Measurements from ENCODE around the gene ELOB. TPM values are rescaled to one million over a fixed set of nuclear protein-coding genes. Genes with fewer than 3 reads are reported as not detected.

ELOB gene
- total RNA-seq, 1 experiment from 2014 or later = 269 TPM

GRCh38 chr16:2757344-2757743, 19.7 kb downstream of the ELOB start:
- no peak overlapping the region for H3K4me3 ChIP-seq (ENCODE audit: insufficient read depth, low read depth, low read length)
- peaks cover 55% of the 10 kb centered on the region for H3K36me3 ChIP-seq (replicated peaks; ENCODE audit: control insufficient read depth, insufficient read depth, low read length)
- no peak for DNase-seq
- no peaks in the 10 kb centered on the region for H3K27me3 ChIP-seq (ENCODE audit: control insufficient read depth, insufficient read depth, low read length)

GRCh38 chr16:2756288-2757015, 20.6 kb downstream of the ELOB start:
- H3K36me3 ChIP-seq (replicated peaks; ENCODE audit: control insufficient read depth, insufficient read depth, low read length) = peaks cover 46% of the 10 kb centered on the region
- H3K27me3 ChIP-seq (ENCODE audit: control insufficient read depth, insufficient read depth, low read length) = no peaks in the 10 kb centered on the region
- H3K4me3 ChIP-seq (ENCODE audit: insufficient read depth, low read depth, low read length) = no peak overlapping the region
- peak; percentile 65 for DNase-seq

DNA sequence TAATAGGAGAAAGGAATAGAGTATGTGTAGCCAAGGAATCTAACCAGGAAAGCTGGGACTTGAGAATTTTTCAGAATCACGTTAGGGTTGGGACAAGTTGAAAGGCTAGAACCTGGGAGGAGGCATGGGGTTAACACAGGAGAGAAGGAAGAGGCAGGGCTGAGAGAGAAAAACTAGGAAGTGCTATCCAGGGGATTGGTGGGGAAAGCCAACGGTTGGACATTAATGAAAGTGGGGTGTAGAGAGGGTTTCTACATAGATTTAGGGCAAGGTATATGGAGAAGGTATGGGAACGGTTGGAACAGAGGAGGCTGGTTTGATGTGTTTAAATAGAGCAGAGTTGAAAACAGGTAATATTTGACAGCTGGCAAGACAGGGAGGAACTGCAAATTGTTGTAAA, 21.9 kb downstream of the ELOB start:
- H3K36me3 ChIP-seq (replicated peaks; ENCODE audit: control insufficient read depth, insufficient read depth, low read length) = peaks cover 34% of the 10 kb centered on the region

DNA sequence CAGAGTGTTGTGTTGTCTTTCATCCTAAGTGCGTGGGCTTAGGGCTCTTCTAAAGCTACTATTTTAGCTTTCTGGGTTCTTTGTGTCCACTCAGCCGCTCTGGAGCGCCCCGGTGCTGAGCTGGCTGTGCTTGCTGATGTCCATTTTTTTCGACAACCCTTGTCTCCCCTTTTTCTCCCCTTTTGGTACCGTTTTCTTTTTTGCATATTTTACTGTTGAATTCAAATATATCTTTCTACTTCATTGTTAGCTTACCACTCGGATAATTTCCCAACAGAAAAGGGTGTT, 23.4 kb downstream of the ELOB start:
- Histone ChIP-seq H3K36me3 (replicated peaks; ENCODE audit: control insufficient read depth, insufficient read depth, low read length) (peaks cover 19% of the 10 kb centered on the region), H3K4me3 (ENCODE audit: insufficient read depth, low read depth, low read length) (peak overlapping the region; percentile 80), H3K27me3 (ENCODE audit: control insufficient read depth, insufficient read depth, low read length) (no peaks in the 10 kb centered on the region)
- no peak for DNase-seq

More for the DNA sequence above, 21.9 kb downstream of the ELOB start:
- H3K4me3 ChIP-seq (ENCODE audit: insufficient read depth, low read depth, low read length) = no peak overlapping the region
- DNase-seq = no peak
- H3K27me3 ChIP-seq (ENCODE audit: control insufficient read depth, insufficient read depth, low read length) = no peaks in the 10 kb centered on the region

DNA sequence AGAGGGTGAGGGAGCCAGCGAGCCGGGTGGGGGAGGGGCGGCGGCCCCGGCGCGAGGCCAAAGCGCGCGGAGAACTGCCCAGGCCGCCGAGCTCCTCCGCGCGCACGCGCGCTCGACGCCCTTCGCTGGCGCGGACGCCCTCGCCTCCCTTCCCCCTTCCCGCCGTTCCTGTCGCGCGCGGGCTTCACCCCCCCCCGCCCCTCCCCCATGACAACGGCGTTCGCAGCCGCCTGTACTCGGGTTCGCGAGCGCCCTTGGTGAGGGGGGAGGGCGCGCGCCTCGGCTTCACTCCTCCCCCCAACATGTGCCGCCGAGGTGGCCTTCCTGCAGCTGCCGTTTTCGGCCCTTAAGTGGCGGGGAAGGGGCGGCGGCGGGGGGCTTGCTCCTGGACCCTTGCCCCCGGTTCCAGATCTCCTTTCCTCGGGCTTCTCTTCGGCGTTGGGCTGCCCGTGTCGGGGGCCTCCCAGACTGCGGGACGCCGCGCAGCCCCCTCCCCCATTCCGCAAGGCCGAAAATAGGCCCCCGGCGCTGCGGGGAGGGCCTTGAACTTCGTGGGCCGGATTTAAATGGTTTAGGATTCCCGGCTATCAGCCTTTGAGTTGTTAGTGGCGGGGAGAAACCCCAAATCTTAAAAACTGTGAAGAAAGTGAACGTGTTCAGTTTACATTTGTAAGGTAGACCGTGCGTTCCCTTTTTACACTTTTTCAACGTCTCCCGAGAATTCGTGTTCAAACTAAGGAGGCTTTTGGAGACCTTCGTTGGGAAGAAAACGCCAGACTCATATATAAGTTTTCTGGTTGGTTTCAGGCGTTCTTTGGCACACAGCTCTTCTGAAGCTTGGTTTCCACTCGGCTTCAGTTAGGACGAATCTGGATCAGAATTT, 24.0 kb downstream of the ELOB start:
- Histone ChIP-seq H3K27me3 (ENCODE audit: control insufficient read depth, insufficient read depth, low read length) (no peaks in the 10 kb centered on the region), H3K36me3 (replicated peaks; ENCODE audit: control insufficient read depth, insufficient read depth, low read length) (peaks cover 13% of the 10 kb centered on the region), H3K4me3 (ENCODE audit: insufficient read depth, low read depth, low read length) (peak overlapping the region; percentile 80)
- peak; percentile 97 for DNase-seq

DNA sequence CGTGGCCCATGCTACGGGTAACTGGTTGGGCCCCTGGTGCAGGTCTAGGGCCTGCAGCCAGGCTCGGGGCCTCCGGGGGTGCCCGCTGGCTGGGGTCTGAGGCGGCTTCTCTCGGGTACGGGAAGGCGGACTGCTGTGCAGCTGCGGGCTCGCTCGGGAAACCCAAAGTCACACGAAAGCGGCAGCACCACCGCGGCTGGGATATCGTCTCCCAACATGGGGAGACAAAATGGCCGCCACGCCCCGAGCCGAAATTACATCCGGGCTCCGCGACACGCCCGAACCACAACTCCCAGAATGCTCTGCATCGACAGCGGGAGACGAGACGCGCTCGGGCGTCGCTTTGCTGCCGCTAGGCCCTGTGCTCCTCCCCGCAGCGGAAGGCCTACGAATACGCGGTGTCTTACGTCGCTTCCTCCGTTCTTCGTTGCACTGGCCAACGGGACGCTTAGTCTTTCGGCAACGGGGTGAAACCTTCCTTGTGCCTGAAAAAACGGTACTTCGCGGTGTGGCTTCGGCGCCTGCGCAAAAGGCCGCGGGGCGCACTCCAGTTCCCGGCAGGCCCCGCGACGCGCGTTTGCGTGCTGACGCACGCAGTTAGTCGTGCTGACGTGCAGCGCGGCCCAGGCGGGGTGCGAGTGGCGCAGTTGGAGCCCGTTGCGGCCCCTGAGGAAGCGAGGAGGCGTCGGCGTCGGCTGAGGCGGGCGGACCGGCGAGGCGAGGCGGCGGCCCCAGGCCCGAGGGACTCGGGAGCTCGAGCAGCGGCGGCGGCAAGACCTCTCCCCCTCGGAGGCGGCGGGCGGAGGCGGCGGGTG, 24.8 kb downstream of the ELOB start, which contains the start of gene SRRM2:
TSS of gene SRRM2 (plus strand) at position 604 of the 815 bp plus-strand sequence. CDS start 3,727 bp downstream, outside the sequence.
- H3K36me3 ChIP-seq (replicated peaks; ENCODE audit: control insufficient read depth, insufficient read depth, low read length) = peaks cover 5% of the 10 kb centered on the region
- DNase-seq = peak; percentile 98
- H3K4me3 ChIP-seq (ENCODE audit: insufficient read depth, low read depth, low read length) = peak within 1 kb of the TSS; percentile 80
- no peaks in the 10 kb centered on the region for H3K27me3 ChIP-seq (ENCODE audit: control insufficient read depth, insufficient read depth, low read length)

- no peaks in the 10 kb centered on the region; the same call in none of the 2 replicates for H3K36me3 ChIP-seq (replicated peaks; ENCODE audit: control insufficient read depth, insufficient read depth, low read length)
- H3K27me3 ChIP-seq (ENCODE audit: control insufficient read depth, insufficient read depth, low read length) = no peaks in the 10 kb centered on the region
- H3K4me3 ChIP-seq (ENCODE audit: insufficient read depth, low read depth, low read length) = peak overlapping the region; percentile 80
- DNase-seq = peak; percentile 97
Measured at GRCh38 chr16:2751577-2752034, 25.5 kb downstream of the ELOB start.

GRCh38 chr16:2749936-2750335, 27.1 kb downstream of the ELOB start:
- H3K36me3 ChIP-seq (replicated peaks; ENCODE audit: control insufficient read depth, insufficient read depth, low read length) = no peaks in the 10 kb centered on the region; the same call in none of the 2 replicates
- H3K4me3 ChIP-seq (ENCODE audit: insufficient read depth, low read depth, low read length) = no peak overlapping the region
- DNase-seq = no peak
- no peaks in the 10 kb centered on the region for H3K27me3 ChIP-seq (ENCODE audit: control insufficient read depth, insufficient read depth, low read length)

GRCh38 chr16:2749476-2749875, 27.6 kb downstream of the ELOB start:
- no peak for DNase-seq

GRCh38 chr16:2748757-2749455, 28.2 kb downstream of the ELOB start:
- H3K27me3 ChIP-seq (ENCODE audit: control insufficient read depth, insufficient read depth, low read length) = no peaks in the 10 kb centered on the region
- no peaks in the 10 kb centered on the region; the same call in none of the 2 replicates for H3K36me3 ChIP-seq (replicated peaks; ENCODE audit: control insufficient read depth, insufficient read depth, low read length)
- no peak for DNase-seq
- H3K4me3 ChIP-seq (ENCODE audit: insufficient read depth, low read depth, low read length) = no peak overlapping the region

More at GRCh38 chr16:2749476-2749875, 27.6 kb downstream of the ELOB start:
- Histone ChIP-seq H3K36me3 (replicated peaks; ENCODE audit: control insufficient read depth, insufficient read depth, low read length) (no peaks in the 10 kb centered on the region; the same call in none of the 2 replicates), H3K27me3 (ENCODE audit: control insufficient read depth, insufficient read depth, low read length) (no peaks in the 10 kb centered on the region), H3K4me3 (ENCODE audit: insufficient read depth, low read depth, low read length) (no peak overlapping the region)

DNA sequence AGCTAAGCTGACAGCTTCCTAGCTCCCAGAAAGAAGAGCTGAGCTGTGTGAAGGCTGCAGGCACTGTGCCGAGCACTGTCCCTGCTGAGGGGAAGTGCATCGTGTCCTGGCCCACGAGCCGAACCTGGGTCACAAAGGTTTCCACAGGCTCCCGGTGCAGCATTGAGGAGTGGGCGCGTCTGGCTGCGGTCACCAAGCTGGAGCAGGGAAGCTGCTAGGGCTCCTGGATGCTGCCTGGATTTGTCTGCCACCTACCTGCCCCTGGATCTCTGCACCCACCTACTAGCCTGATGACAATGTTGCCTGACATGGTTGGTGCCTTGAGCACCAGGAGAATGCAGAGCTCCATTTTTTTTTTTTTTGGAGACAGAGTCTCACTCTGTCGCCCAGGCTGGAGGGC, 31.1 kb downstream of the ELOB start:
- Histone ChIP-seq H3K27me3 (ENCODE audit: control insufficient read depth, insufficient read depth, low read length) (no peaks in the 10 kb centered on the region), H3K36me3 (replicated peaks; ENCODE audit: control insufficient read depth, insufficient read depth, low read length) (no peaks in the 10 kb centered on the region; the same call in 1 of the 2 replicates), H3K4me3 (ENCODE audit: insufficient read depth, low read depth, low read length) (no peak overlapping the region)
- no peak for DNase-seq

DNA sequence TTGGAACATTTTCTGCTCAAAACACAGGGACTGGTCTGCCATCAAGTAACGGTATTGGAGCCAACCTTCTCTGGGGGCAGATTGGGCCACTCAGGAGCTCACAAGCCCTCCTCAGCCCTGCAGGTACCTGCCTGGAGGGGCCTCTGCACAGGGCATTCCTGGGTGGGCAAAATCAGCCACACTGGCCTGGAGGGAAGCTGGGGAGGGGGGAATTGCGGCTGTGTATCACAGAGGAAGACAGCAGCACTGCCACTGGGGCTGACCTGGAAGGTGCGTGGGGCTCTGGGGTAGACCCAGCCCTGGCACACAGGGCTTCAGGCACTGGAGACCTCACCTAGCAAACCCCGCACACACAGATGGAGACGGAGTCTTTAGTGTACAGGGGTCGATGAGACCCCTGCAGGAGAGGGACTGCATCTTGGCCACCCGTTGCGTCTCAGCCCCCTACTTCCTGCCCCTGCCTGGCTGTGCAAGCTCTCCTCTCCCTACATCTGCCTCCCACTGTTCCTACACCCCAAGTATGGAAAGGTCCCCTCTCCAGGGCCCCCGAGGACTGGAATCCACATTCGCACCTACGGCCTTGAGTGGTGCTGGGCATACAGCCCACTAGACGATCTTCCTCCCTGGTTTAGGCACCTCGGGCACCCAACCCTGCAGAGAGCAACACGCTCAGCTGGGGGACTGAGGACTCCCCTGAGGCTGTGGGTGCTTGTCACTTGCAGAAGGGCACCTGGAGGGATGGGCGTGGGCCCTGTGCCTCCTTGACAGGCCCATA, 31.8 kb downstream of the ELOB start:
- Histone ChIP-seq H3K27me3 (ENCODE audit: control insufficient read depth, insufficient read depth, low read length) (no peaks in the 10 kb centered on the region), H3K36me3 (replicated peaks; ENCODE audit: control insufficient read depth, insufficient read depth, low read length) (no peaks in the 10 kb centered on the region; the same call in 1 of the 2 replicates), H3K4me3 (ENCODE audit: insufficient read depth, low read depth, low read length) (no peak overlapping the region)
- no peak for DNase-seq

GRCh38 chr16:2744711-2745110, 32.4 kb downstream of the ELOB start:
- DNase-seq = no peak
- Histone ChIP-seq H3K36me3 (replicated peaks; ENCODE audit: control insufficient read depth, insufficient read depth, low read length) (no peaks in the 10 kb centered on the region), H3K27me3 (ENCODE audit: control insufficient read depth, insufficient read depth, low read length) (no peaks in the 10 kb centered on the region), H3K4me3 (ENCODE audit: insufficient read depth, low read depth, low read length) (no peak overlapping the region)

Measured in H7 (cell line).